Kidney (tissue), 22 donors: Measurements from ENCODE around the gene MLH3. TPM values are rescaled to one million over a fixed set of nuclear protein-coding genes. Genes with fewer than 3 reads are reported as not detected.

Experiments used
- DNase-seq, 5 donors: peaks; one replicate each; pipeline ENCODE4 v3.0.0-alpha.2; 2013 to 2020
- FAIRE-seq: peaks from 2 replicates; lab custom pipeline; 2012; peaks lifted over from hg19 to GRCh38; lab: Jason Lieb, UNC
- H3K27ac ChIP-seq, 2 donors: one replicate each; pipeline ENCODE4 v1.7.0; 2013; ENCODE audit warnings: low read depth in 2 of 2, low read length in 2 of 2, inconsistent platforms in 1 of 2
- H3K27me3 ChIP-seq: one replicate; pipeline ENCODE4 v1.7.1; 2013; ENCODE audit warnings: low read length, inconsistent platforms; ENCODE audit not compliant: control insufficient read depth, insufficient read depth
- H3K36me3 ChIP-seq, 3 donors: one replicate each; pipeline versions ENCODE4 v1.7.0 to v1.7.1; 2013; ENCODE audit warnings: low read length in 3 of 3, control low read depth in 1 of 3, inconsistent platforms in 1 of 3; ENCODE audit not compliant: insufficient read depth in 3 of 3, control insufficient read depth in 2 of 3
- H3K4me1 ChIP-seq, 3 donors: one replicate each; pipeline versions ENCODE4 v1.7.0 to v1.7.1; 2013; ENCODE audit warnings: low read length in 3 of 3, inconsistent platforms in 1 of 3, low read depth in 1 of 3; ENCODE audit not compliant: control insufficient read depth in 2 of 3, insufficient read depth in 2 of 3
- H3K4me3 ChIP-seq, 3 donors: one replicate each; pipeline versions ENCODE4 v1.7.0 to v1.8.1; 2013; ENCODE audit warnings: low read length in 3 of 3, control low read depth in 1 of 3, inconsistent platforms in 1 of 3
- H3K9ac ChIP-seq, 3 donors: one replicate each; pipeline versions ENCODE4 v1.7.0 to v1.7.1; 2013; ENCODE audit warnings: low read length in 3 of 3, control low read depth in 1 of 3, inconsistent platforms in 1 of 3
- H3K9me3 ChIP-seq, 3 donors: one replicate each; pipeline versions ENCODE4 v1.7.0 to v1.7.1; 2013; ENCODE audit warnings: low read length in 3 of 3, control low read depth in 1 of 3, inconsistent platforms in 1 of 3; ENCODE audit not compliant: control insufficient read depth in 2 of 3, insufficient read depth in 1 of 3
- CTCF ChIP-seq: IDR thresholded peaks from 3 replicates; pipeline ENCODE4 v1.5.1; 2012; ENCODE audit warnings: mild to moderate bottlenecking, moderate library complexity, borderline replicate concordance; ENCODE audit not compliant: insufficient read depth; ENCODE audit errors: extremely low read depth
- intact Hi-C: fragments of 100-400 bp; cut with DNase I; formaldehyde crosslinking; loops from one replicate; pipeline ENCODE4 v1.11.1; 2022
- long read RNA-seq, 10 donors: library from polyadenylated mRNA in 1 of 10; unstranded in 1 of 10; transcript quantifications; one replicate each; pipeline ENCODE4 v2.0.0 and lab custom pipeline, GENCODE V29; 2021 to 2026
- polyA plus RNA-seq: library from polyadenylated mRNA; stranded (reverse); fragments of 350-450 nt; fragmentation: Illumina TruSeq; extraction: RNeasy Lipid Tissue Mini Kit (QIAGEN cat#74804); gene quantifications from one replicate; pipeline ENCODE4 v1.2.3, GENCODE V29; 2014; ENCODE audit warnings: low read depth, low replicate concordance; ENCODE audit not compliant: insufficient read depth
- total RNA-seq: library from RNA; stranded (reverse); fragmentation: NEBNext Ultra II Directional; extraction: Animal tissue kit (Norgen Biotek cat#: 25700); gene quantifications from one replicate; pipeline ENCODE4 v1.2.1, GENCODE V29; 2021
- donor health status: control.
- donor health status: control.
- donor health status: control.
- donor health status: control.
- donor health status: control.
- donor health status: DM: yes; HTN: yes; CAD: no.
- donor health status: Normal renal cell carcinoma (clear cell type).

The MLH3 gene
- total RNA-seq, result 31.2 TPM
- polyA plus RNA-seq, result 21.7 TPM
- long read RNA-seq, donor 1, full-length matches to known transcripts, result 2 of 2 reads
- long read RNA-seq, donor 1, partial matches to known transcripts, result 0 of 2 reads
- long read RNA-seq, donor 1, other reads (novel, unspliced or antisense), result 0 of 2 reads
- long read RNA-seq, donor 2, full-length matches to known transcripts, result 5 of 5 reads
- long read RNA-seq, donor 2, partial matches to known transcripts, result 0 of 5 reads
- long read RNA-seq, donor 2, other reads (novel, unspliced or antisense), result 0 of 5 reads
- long read RNA-seq, donor 3, full-length matches to known transcripts, result 5 of 11 reads
- long read RNA-seq, donor 3, partial matches to known transcripts, result 6 of 11 reads
- long read RNA-seq, donor 3, other reads (novel, unspliced or antisense), result 0 of 11 reads
- long read RNA-seq, donor 4, partial matches to known transcripts, result 0 of 2 reads
- long read RNA-seq, donor 4, other reads (novel, unspliced or antisense), result 0 of 2 reads
- long read RNA-seq, donor 5, result 0 reads
- long read RNA-seq, donor 6, partial matches to known transcripts, result 0 of 1 reads
- long read RNA-seq, donor 6, other reads (novel, unspliced or antisense), result 0 of 1 reads
- long read RNA-seq, donor 7, partial matches to known transcripts, result 12 of 18 reads
- long read RNA-seq, donor 7, other reads (novel, unspliced or antisense), result 3 of 18 reads
- long read RNA-seq, donor 8, partial matches to known transcripts, result 0 of 3 reads
- long read RNA-seq, donor 8, other reads (novel, unspliced or antisense), result 0 of 3 reads
- long read RNA-seq, donor 9, result 0 reads
- long read RNA-seq, donor 10, full-length matches to known transcripts, result 2 of 2 reads
- long read RNA-seq, donor 10, partial matches to known transcripts, result 0 of 2 reads
- long read RNA-seq, donor 10, other reads (novel, unspliced or antisense), result 0 of 2 reads

- FAIRE-seq, result no peak
- Histone ChIP-seq H3K27me3 (no peaks in the 10 kb centered on the region), H3K4me1 (peaks cover 0 to 13% (median 3%) of the 10 kb centered on the region in 3 donors), H3K4me3 (peak within 1 kb of the TSS; percentile 55 to 78 (median 66)), H3K36me3 (no peaks in the 10 kb centered on the region), H3K9ac (peak within 1 kb of the TSS; percentile 34 to 83 (median 77)), H3K9me3 (no peaks in the 10 kb centered on the region), H3K27ac (peak within 1 kb of the TSS; percentile 93)
- no peak for TF ChIP-seq CTCF
- intact Hi-C loops, result no loop called here
- DNase-seq, result peak; percentile 92 to 97 (median 95)
Observed at GRCh38 chr14:75050852-75051555, at the start of gene MLH3. MLH3 (minus strand) TSS chr14:75051467; CDS start chr14:75049655, 1,812 bp downstream.

GRCh38 chr14:75098682-75099081, 47.4 kb upstream of the MLH3 start:
- no peak overlapping the region for H3K4me3 ChIP-seq
- FAIRE-seq (no peak), DNase-seq (no peak)
- no peaks in the 10 kb centered on the region for H3K4me1 ChIP-seq
- H3K9me3 ChIP-seq, result no peaks in the 10 kb centered on the region
- peaks cover 11 to 59% (median 39%) of the 10 kb centered on the region in 3 donors for H3K36me3 ChIP-seq
- intact Hi-C loops, result no loop called here
- H3K27ac ChIP-seq, result no peak overlapping the region
- H3K9ac ChIP-seq, result no peak overlapping the region
- no peaks in the 10 kb centered on the region for H3K27me3 ChIP-seq
- no peak for TF ChIP-seq CTCF

GRCh38 chr14:75098212-75098611, 46.9 kb upstream of the MLH3 start:
- no peak for TF ChIP-seq CTCF
- DNase-seq (no peak), FAIRE-seq (no peak)
- Histone ChIP-seq H3K9me3 (no peaks in the 10 kb centered on the region), H3K9ac (no peak overlapping the region), H3K4me1 (no peaks in the 10 kb centered on the region), H3K27me3 (no peaks in the 10 kb centered on the region), H3K27ac (no peak overlapping the region), H3K4me3 (no peak overlapping the region), H3K36me3 (peaks cover 11 to 56% (median 37%) of the 10 kb centered on the region in 3 donors)
- intact Hi-C loops, result no loop called here
